Gastroesophageal sphincter (tissue), 3 donors: ENCODE measurements around the gene ARHGAP27.
"Not testable (repeated sequence)": the region's sequence is repeated elsewhere in the genome, so short reads cannot be mapped to it uniquely, and the experiment has no call there.

Source experiments
- CTCF ChIP-seq, 4 experiments: fragments of 200-600 bp in 2 of 4; fragments of 450-650 bp in 2 of 4; sonication (generic) in 1 of 4; IDR thresholded peaks; one replicate each; pipeline ENCODE4 v1.5.1; 2017 to 2019; ENCODE audit warnings: antibody characterized with exemption in 4 of 4, mild to moderate bottlenecking in 2 of 4, moderate library complexity in 2 of 4
- POLR2A ChIP-seq, 2 donors: fragments of 450-650 bp; IDR thresholded peaks; one replicate each; pipeline ENCODE4 v1.6.1; 2017; ENCODE audit warnings: antibody characterized with exemption in 2 of 2, mild to moderate bottlenecking in 2 of 2, moderate library complexity in 1 of 2
- POLR2AphosphoS5 ChIP-seq: sonication (generic); formaldehyde crosslinking; IDR thresholded peaks from one replicate; pipeline ENCODE4 v1.6.1; 2017; ENCODE audit warnings: antibody characterized with exemption

GRCh38 chr17:45453731-45454130 is 21.1 kb upstream of the ARHGAP27 start:
- not testable (repeated sequence) for TF ChIP-seq POLR2AphosphoS5; CTCF (IDR thresholded peaks at IDR 0.05); POLR2A (IDR thresholded peaks at IDR 0.05)
